GM10266 (cell line): ENCODE data around the gene GPR141.
A peak's percentile ranks its signal among the peaks of the same experiment; 100 is the strongest.

Experiments used
- DNase-seq: peaks from one replicate; pipeline ENCODE4 v3.0.0; 2012; ENCODE audit errors: extremely low spot score
- CTCF ChIP-seq: IDR thresholded peaks from 2 replicates; pipeline ENCODE4 v1.5.1; 2012; ENCODE audit warnings: mild to moderate bottlenecking, low read depth; ENCODE audit not compliant: control insufficient read depth, insufficient read depth; ENCODE audit errors: missing control alignments

The GPR141 gene

GRCh38 chr7:37719077-37719476 lies 35.5 kb downstream of the GPR141 start:
- TF ChIP-seq CTCF, result no peak
- DNase-seq, result peak; percentile 15

GRCh38 chr7:37724732-37725131 lies 41.2 kb downstream of the GPR141 start:
- no peak for TF ChIP-seq CTCF

GRCh38 chr7:37726016-37726415 lies 42.5 kb downstream of the GPR141 start:
- no peak for TF ChIP-seq CTCF
- DNase-seq, result no peak

More at GRCh38 chr7:37724732-37725131, 41.2 kb downstream of the GPR141 start:
- no peak for DNase-seq

GRCh38 chr7:37728747-37729146 lies 45.2 kb downstream of the GPR141 start:
- TF ChIP-seq CTCF, result no peak
- DNase-seq, result no peak

GRCh38 chr7:37729181-37729580 lies 45.6 kb downstream of the GPR141 start:
- TF ChIP-seq CTCF, result no peak
- no peak for DNase-seq

GRCh38 chr7:37730501-37730900 lies 46.9 kb downstream of the GPR141 start:
- no peak for TF ChIP-seq CTCF
- no peak for DNase-seq

- TF ChIP-seq CTCF, result peak; percentile 79
- DNase-seq, result peak; percentile 42
Measured at GRCh38 chr7:37732253-37732652, 48.7 kb downstream of the GPR141 start.
